KBM-7 (cell line): ENCODE results near the gene PCLAF.
"Not testable (repeated sequence)": the region's sequence is repeated elsewhere in the genome, so short reads cannot be mapped to it uniquely, and the experiment has no call there.

Experiments used
- DNase-seq: peaks from one replicate; pipeline ENCODE4 v3.0.0-alpha.2; 2015
- in situ Hi-C: fragments of 300-500 bp; cut with MboI; formaldehyde crosslinking; loops from 2 replicates; pipeline ENCODE4 v1.14.3; 2020; ENCODE audit warnings: low sequenced_read_pairs, low pct_unique_long_range_greater_than_20kb, mixed read lengths

PCLAF gene

DNA sequence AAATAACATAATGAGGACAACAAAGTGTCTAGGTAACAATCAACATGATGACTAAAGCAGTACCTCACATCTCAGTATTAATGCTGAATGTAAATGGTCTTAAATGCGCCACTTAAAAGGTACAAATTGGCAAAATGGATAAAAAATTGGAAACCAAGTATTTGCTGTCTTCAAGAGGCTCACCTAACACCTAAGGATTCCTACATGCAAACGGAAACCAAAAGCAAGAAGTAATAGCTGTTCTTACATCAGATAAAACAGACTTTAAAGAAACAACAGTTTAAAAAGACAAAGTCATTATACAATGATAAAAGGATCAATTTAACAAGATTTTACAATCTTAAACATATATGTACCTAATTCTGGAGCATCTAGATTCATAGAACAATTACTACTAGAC, 47.7 kb downstream of the PCLAF start:
- DNase-seq, result no peak
- in situ Hi-C loops, result no loop called here

DNA sequence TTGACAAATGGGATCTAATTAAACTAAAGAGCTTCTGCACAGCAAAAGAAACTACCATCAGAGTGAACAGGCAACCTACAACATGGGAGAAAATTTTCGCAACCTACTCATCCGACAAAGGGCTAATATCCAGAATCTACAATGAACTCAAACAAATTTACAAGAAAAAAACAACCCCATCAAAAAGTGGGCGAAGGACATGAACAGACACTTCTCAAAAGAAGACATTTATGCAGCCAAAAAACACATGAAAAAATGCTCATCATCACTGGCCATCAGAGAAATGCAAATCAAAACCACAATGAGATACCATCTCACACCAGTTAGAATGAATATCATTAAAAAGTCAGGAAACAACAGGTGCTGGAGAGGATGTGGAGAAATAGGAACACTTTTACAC, 49.6 kb downstream of the PCLAF start:
- in situ Hi-C loops, DNase-seq: not testable (repeated sequence)

DNA sequence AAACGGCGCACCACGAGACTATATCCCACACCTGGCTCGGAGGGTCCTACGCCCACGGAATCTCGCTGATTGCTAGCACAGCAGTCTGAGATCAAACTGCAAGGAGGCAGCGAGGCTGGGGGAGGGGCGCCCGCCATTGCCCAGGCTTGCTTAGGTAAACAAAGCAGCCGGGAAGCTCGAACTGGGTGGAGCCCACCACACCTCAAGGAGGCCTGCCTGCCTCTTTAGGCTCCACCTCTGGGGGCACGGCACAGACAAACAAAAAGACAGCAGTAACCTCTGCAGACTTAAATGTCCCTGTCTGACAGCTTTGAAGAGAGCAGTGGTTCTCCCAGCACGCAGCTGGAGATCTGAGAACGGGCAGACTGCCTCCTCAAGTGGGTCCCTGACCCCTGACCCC, 54.3 kb downstream of the PCLAF start:
- DNase-seq, in situ Hi-C loops: not testable (repeated sequence)

DNA sequence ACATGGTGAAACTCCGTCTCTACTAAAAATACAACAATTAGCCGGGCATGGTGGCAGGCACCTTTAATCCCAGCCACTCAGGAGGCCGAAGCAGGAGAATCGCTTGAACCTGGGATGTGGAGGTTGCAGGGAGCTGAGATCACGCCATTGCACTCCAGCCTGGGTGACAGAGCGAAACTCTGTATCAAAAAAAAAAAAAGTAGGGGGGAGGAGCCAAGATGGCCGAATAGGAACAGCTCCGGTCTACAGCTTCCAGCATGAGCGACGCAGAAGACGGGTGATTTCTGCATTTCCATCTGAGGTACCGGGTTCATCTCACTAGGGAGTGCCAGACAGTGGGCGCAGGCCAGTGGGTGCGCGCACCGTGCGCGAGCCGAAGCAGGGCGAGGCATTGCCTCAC, 54.8 kb downstream of the PCLAF start:
- DNase-seq, in situ Hi-C loops: not testable (repeated sequence)

DNA sequence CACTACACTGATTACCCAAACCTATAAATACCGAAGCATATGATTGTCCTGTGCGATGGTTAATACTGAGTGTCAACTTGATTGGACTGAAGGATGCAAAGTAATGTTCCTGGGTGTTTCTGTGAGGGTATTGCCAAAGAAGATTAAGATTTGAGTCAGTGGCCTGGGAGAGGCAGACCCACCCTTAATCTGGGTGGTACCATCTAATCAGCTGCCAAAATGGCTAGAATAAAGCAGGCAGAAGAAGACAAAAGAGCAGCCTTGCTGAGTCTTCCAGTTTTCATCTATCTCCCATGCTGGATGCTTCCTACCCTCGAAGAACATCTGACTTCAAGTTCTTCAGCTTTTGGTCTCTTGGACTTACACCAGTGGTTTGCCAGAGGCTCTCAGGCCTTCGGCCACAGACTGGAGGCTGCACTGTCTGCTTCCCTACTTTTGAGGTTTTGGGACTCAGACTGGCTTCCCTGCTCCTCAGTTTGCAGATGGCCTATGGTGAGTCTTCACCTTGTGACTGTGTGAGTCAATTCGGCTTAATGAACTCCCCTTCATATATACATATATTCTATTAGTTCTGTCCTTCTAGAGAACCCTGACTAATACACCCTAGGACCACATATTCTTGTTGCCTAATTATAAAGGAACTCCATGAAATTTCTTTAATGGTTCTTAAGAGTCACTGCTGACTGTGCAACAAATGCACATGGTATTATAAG, 56.9 kb downstream of the PCLAF start:
- DNase-seq, result no peak
- in situ Hi-C loops, result no loop called here

DNA sequence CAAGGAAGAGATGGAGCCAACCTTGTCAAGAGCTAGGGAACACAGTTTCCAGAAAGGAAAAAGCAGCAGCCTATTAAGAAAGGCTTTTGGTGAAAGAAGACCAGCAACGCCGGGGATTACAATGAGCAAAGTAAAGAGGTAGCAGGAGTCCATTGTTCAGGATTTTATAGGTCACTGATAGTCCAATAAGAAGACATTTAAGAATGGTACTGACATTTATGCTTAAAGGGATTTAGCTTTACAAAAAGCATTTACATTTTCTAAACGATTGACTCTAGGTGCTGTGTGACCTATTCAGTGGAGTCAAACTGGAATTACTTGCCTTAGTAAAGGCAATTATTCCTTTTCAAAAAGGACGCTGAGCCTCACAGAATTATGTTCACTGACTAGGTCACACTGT, 66.0 kb downstream of the PCLAF start:
- in situ Hi-C loops, result no loop called here
- DNase-seq, result no peak

DNA sequence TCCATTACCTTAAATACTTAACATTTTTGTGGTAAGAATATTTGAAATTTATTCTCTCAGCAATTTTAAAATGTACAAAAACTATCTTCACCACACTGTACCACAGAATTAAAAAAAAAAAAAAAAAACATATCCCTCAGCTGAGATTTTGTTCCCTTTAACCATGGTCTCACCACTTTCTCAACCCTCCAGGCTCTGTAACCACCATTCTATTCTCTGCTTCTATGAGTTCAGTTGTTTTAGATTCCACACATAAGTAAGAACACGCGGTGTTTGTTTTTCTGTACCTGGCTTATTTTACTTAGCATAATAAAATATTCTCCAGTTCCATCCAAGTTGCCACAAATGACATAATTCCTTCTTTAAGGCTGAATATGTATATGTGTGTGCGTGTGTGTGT, 66.8 kb downstream of the PCLAF start:
- DNase-seq, result no peak
- in situ Hi-C loops, result no loop called here
